ENCODE measurements around the gene ATXN1L.
"Not testable (repeated sequence)": the region's sequence is repeated elsewhere in the genome, so short reads cannot be mapped to it uniquely, and the experiment has no call there.

The ATXN1L gene

GRCh38 chr16:71851746-71852145 lies 6.0 kb downstream of the ATXN1L start:
- no peak for DNase-seq (ENCODE audit: low read depth in 3 of 3, low spot score in 1 of 3)

GRCh38 chr16:71852158-71852557 lies 6.4 kb downstream of the ATXN1L start:
- DNase-seq (ENCODE audit: low read depth in 3 of 3, low spot score in 1 of 3), result no peak

GRCh38 chr16:71852561-71852960 lies 6.8 kb downstream of the ATXN1L start:
- DNase-seq (ENCODE audit: low read depth in 3 of 3, low spot score in 1 of 3), result no peak

- DNase-seq (ENCODE audit: low read depth in 3 of 3, low spot score in 1 of 3), result no peak
Measured at GRCh38 chr16:71853413-71853812, 7.6 kb downstream of the ATXN1L start.

- no peak for DNase-seq (ENCODE audit: low read depth in 3 of 3, low spot score in 1 of 3)
Measured at GRCh38 chr16:71854369-71854948, 8.7 kb downstream of the ATXN1L start.

GRCh38 chr16:71855937-71856662 lies 10.3 kb downstream of the ATXN1L start:
- no peak for DNase-seq (ENCODE audit: low read depth in 3 of 3, low spot score in 1 of 3)

- no peak for DNase-seq (ENCODE audit: low read depth in 3 of 3, low spot score in 1 of 3)
Measured at GRCh38 chr16:71859762-71860521, 14.2 kb downstream of the ATXN1L start.

GRCh38 chr16:71863995-71864394 lies 18.2 kb downstream of the ATXN1L start:
- no peak for DNase-seq (ENCODE audit: low read depth in 3 of 3, low spot score in 1 of 3)

GRCh38 chr16:71865173-71865863 lies 19.5 kb downstream of the ATXN1L start:
- no peak for DNase-seq (ENCODE audit: low read depth in 3 of 3, low spot score in 1 of 3)

GRCh38 chr16:71867175-71867574 lies 21.4 kb downstream of the ATXN1L start:
- not testable (repeated sequence) for DNase-seq (ENCODE audit: low read depth in 3 of 3, low spot score in 1 of 3)

GRCh38 chr16:71867939-71868338 lies 22.2 kb downstream of the ATXN1L start:
- DNase-seq (ENCODE audit: low read depth in 3 of 3, low spot score in 1 of 3), result no peak

GRCh38 chr16:71869089-71869488 lies 23.3 kb downstream of the ATXN1L start:
- no peak for DNase-seq (ENCODE audit: low read depth in 3 of 3, low spot score in 1 of 3)

GRCh38 chr16:71870818-71871217 lies 25.0 kb downstream of the ATXN1L start:
- no peak for DNase-seq (ENCODE audit: low read depth in 3 of 3, low spot score in 1 of 3)

- no peak for DNase-seq (ENCODE audit: low read depth in 3 of 3, low spot score in 1 of 3)
Measured at GRCh38 chr16:71873199-71873598, 27.4 kb downstream of the ATXN1L start.

- DNase-seq (ENCODE audit: low read depth in 3 of 3, low spot score in 1 of 3), result no peak
Measured at GRCh38 chr16:71878911-71879310, 33.1 kb downstream of the ATXN1L start.

GRCh38 chr16:71880176-71880575 lies 34.4 kb downstream of the ATXN1L start:
- no peak for DNase-seq (ENCODE audit: low read depth in 3 of 3, low spot score in 1 of 3)

- peak; percentile 18 to 61 (median 55) for DNase-seq (ENCODE audit: low read depth in 3 of 3, low spot score in 1 of 3)
Measured at GRCh38 chr16:71882505-71883167, 36.9 kb downstream of the ATXN1L start.

GRCh38 chr16:71883168-71883848 lies 37.5 kb downstream of the ATXN1L start:
- DNase-seq (ENCODE audit: low read depth in 3 of 3, low spot score in 1 of 3), result peak; percentile 13 to 56 (median 22)

- peak; percentile 20 to 59 (median 37) for DNase-seq (ENCODE audit: low read depth in 3 of 3, low spot score in 1 of 3)
Measured at GRCh38 chr16:71883849-71884638, 38.3 kb downstream of the ATXN1L start, which contains the start of gene ZNF821. ZNF821 (minus strand) TSS chr16:71884182; CDS start chr16:71879946, 4,236 bp downstream.

- no peak for DNase-seq (ENCODE audit: low read depth in 3 of 3, low spot score in 1 of 3)
Measured at GRCh38 chr16:71885261-71885650, 39.5 kb downstream of the ATXN1L start.
